ENCODE data around the gene GLO1. TPM values are rescaled to one million over a fixed set of nuclear protein-coding genes. Genes with fewer than 3 reads are reported as not detected.
A peak's percentile ranks its signal among the peaks of the same experiment; 100 is the strongest.

The GLO1 gene
- polyA plus RNA-seq, 3 donors: 11.4 to 68.6 (median 62.6) TPM

- Histone ChIP-seq H3K27me3 (ENCODE audit: control insufficient read depth in 2 of 2, insufficient read depth in 2 of 2, low read length in 2 of 2) (no peaks in the 10 kb centered on the region), H3K4me1 (ENCODE audit: control insufficient read depth in 1 of 2, insufficient read depth in 2 of 2, low read length in 2 of 2) (no peaks in the 10 kb centered on the region), H4K20me1 (ENCODE audit: insufficient read depth, low read length) (no peaks in the 10 kb centered on the region), H3K4me3 (replicated peaks in 1 of 3; ENCODE audit: low read depth in 2 of 3, low read length in 3 of 3) (no peak overlapping the region), H2AFZ (ENCODE audit: insufficient read depth, low read depth, low read length, poor library complexity, severe bottlenecking) (no peak overlapping the region), H3K9me3 (replicated peaks in 1 of 2; ENCODE audit: control insufficient read depth in 1 of 2, insufficient read depth in 1 of 2, low read length in 2 of 2) (peaks cover 0 to 4% of the 10 kb centered on the region in 2 donors), H3K36me3 (replicated peaks in 1 of 2; ENCODE audit: control insufficient read depth in 1 of 2, insufficient read depth in 2 of 2, low read length in 2 of 2) (peaks cover 0 to 9% of the 10 kb centered on the region in 2 donors), H3K79me2 (ENCODE audit: insufficient read depth, low read length) (peaks cover 8% of the 10 kb centered on the region), H3K9ac (ENCODE audit: insufficient read depth, low read length, poor library complexity, severe bottlenecking) (no peak overlapping the region), H3K27ac (ENCODE audit: low read depth in 1 of 2, low read length in 2 of 2) (no peak overlapping the region), H3K4me2 (replicated peaks; ENCODE audit: extremely low read depth, low read length, poor library complexity, severe bottlenecking) (no peak overlapping the region)
- peak overlapping the region in 2 of 7 donors; percentile 38 to 42 for H3K27ac Mint-ChIP-seq
- H3K4me3 Mint-ChIP-seq: no peak overlapping the region
- no peak for TF ChIP-seq CTCF (IDR thresholded peaks at IDR 0.05)
- peaks cover 0 to 6% (median 4%) of the 10 kb centered on the region in 7 donors for H3K9me3 Mint-ChIP-seq
- intact Hi-C loops (cut with micrococcal nuclease): no loop called here
- peaks cover 9 to 13% of the 10 kb centered on the region in 2 donors for H3K36me3 Mint-ChIP-seq
- no peaks in the 10 kb centered on the region for H3K27me3 Mint-ChIP-seq (ENCODE audit: low read depth in 3 of 3)
- WGBS (ENCODE audit: insufficient coverage): 0% methylated on average over 1 of the region's 6 CpGs
- H3K4me1 Mint-ChIP-seq: peaks cover 22% of the 10 kb centered on the region
- peak in 1 of 3 donors; percentile 3 for DNase-seq
Observed at GRCh38 chr6:38688579-38689087, 14.3 kb downstream of the GLO1 start.

- Histone ChIP-seq H2AFZ (ENCODE audit: insufficient read depth, low read depth, low read length, poor library complexity, severe bottlenecking) (no peak overlapping the region), H3K79me2 (ENCODE audit: insufficient read depth, low read length) (peaks cover 8% of the 10 kb centered on the region), H3K9ac (ENCODE audit: insufficient read depth, low read length, poor library complexity, severe bottlenecking) (no peak overlapping the region), H3K27ac (ENCODE audit: low read depth in 1 of 2, low read length in 2 of 2) (no peak overlapping the region), H3K27me3 (ENCODE audit: control insufficient read depth in 2 of 2, insufficient read depth in 2 of 2, low read length in 2 of 2) (no peaks in the 10 kb centered on the region), H3K4me1 (ENCODE audit: control insufficient read depth in 1 of 2, insufficient read depth in 2 of 2, low read length in 2 of 2) (no peaks in the 10 kb centered on the region), H4K20me1 (ENCODE audit: insufficient read depth, low read length) (no peaks in the 10 kb centered on the region), H3K4me2 (replicated peaks; ENCODE audit: extremely low read depth, low read length, poor library complexity, severe bottlenecking) (no peak overlapping the region), H3K36me3 (replicated peaks in 1 of 2; ENCODE audit: control insufficient read depth in 1 of 2, insufficient read depth in 2 of 2, low read length in 2 of 2) (peaks cover 3 to 17% of the 10 kb centered on the region in 2 donors), H3K4me3 (replicated peaks in 1 of 3; ENCODE audit: low read depth in 2 of 3, low read length in 3 of 3) (no peak overlapping the region), H3K9me3 (replicated peaks in 1 of 2; ENCODE audit: control insufficient read depth in 1 of 2, insufficient read depth in 1 of 2, low read length in 2 of 2) (peaks cover 0 to 4% of the 10 kb centered on the region in 2 donors)
- Mint-ChIP-seq H3K4me3 (no peak overlapping the region), H3K9me3 (peaks cover 0 to 6% (median 4%) of the 10 kb centered on the region in 7 donors), H3K27me3 (ENCODE audit: low read depth in 3 of 3) (no peaks in the 10 kb centered on the region), H3K4me1 (peaks cover 18% of the 10 kb centered on the region), H3K27ac (no peak overlapping the region), H3K36me3 (peaks cover 13 to 18% of the 10 kb centered on the region in 2 donors)
- TF ChIP-seq CTCF (IDR thresholded peaks at IDR 0.05): no peak
- WGBS (ENCODE audit: insufficient coverage): no CpG with 5 or more reads among the region's 1 CpG
- intact Hi-C loops (cut with micrococcal nuclease): no loop called here
- no peak for DNase-seq
Observed at GRCh38 chr6:38687549-38687948, 15.4 kb downstream of the GLO1 start.

Data from CD14-positive monocyte (primary cell).